A549 (cell line): ENCODE results near the gene CWF19L2.

ENCODE experiments used
- EP300 ChIP-seq, 2 experiments: fragments of >200 bp; sonication (Bioruptor Twin); formaldehyde crosslinking; IDR thresholded peaks; 2 replicates in 1 of 2; 3 replicates in 1 of 2; pipeline ENCODE4 v1.6.1; 2016 to 2017
- NFE2L2 ChIP-seq: fragments of 150-350 bp; conservative IDR thresholded peaks from 2 replicates; pipeline ENCODE4 v1.6.1; 2014; ENCODE audit warnings: low read length
- POLR2A ChIP-seq: IDR thresholded peaks from 2 replicates; pipeline ENCODE4 v1.6.1; 2012; ENCODE audit warnings: mild to moderate bottlenecking, low read length
- POLR2AphosphoS2 ChIP-seq: conservative IDR thresholded peaks from 2 replicates; pipeline ENCODE4 v1.6.1; 2012; ENCODE audit warnings: low read length, improper control_type of control experiment, inconsistent platforms
- REST ChIP-seq: fragments of 200-600 bp; sonication (generic); IDR thresholded peaks from 2 replicates; pipeline ENCODE4 v1.6.1; 2016; ENCODE audit warnings: antibody characterized with exemption, mild to moderate bottlenecking, moderate library complexity
- ZC3H11A ChIP-seq: fragments of 450-650 bp; IDR thresholded peaks from 2 replicates; pipeline ENCODE4 v1.6.1; 2014; ENCODE audit warnings: antibody characterized with exemption, mild to moderate bottlenecking
- TF ChIP-seq, protein P1 (sequence below): fragments of >200 bp; sonication (Bioruptor Twin); formaldehyde crosslinking; IDR thresholded peaks from 3 replicates; pipeline ENCODE4 v1.5.1; 2016

- TF ChIP-seq NFE2L2: no peak
- TF ChIP-seq, protein P1, sequence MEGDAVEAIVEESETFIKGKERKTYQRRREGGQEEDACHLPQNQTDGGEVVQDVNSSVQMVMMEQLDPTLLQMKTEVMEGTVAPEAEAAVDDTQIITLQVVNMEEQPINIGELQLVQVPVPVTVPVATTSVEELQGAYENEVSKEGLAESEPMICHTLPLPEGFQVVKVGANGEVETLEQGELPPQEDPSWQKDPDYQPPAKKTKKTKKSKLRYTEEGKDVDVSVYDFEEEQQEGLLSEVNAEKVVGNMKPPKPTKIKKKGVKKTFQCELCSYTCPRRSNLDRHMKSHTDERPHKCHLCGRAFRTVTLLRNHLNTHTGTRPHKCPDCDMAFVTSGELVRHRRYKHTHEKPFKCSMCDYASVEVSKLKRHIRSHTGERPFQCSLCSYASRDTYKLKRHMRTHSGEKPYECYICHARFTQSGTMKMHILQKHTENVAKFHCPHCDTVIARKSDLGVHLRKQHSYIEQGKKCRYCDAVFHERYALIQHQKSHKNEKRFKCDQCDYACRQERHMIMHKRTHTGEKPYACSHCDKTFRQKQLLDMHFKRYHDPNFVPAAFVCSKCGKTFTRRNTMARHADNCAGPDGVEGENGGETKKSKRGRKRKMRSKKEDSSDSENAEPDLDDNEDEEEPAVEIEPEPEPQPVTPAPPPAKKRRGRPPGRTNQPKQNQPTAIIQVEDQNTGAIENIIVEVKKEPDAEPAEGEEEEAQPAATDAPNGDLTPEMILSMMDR: no peak
- no peak for TF ChIP-seq EP300 (IDR thresholded peaks at IDR 0.05)
- TF ChIP-seq POLR2A: no peak
- no peak for TF ChIP-seq ZC3H11A
- no peak for TF ChIP-seq REST
- TF ChIP-seq POLR2AphosphoS2: no peak
Observed at GRCh38 chr11:107359701-107360100, 97.9 kb downstream of the CWF19L2 start.
